HepG2 (cell line): ENCODE measurements around the gene SOX9. TPM values are rescaled to one million over a fixed set of nuclear protein-coding genes. Genes with fewer than 3 reads are reported as not detected.

Source experiments
- ARNTL ChIP-seq: sonication (generic); formaldehyde crosslinking; IDR thresholded peaks from 2 replicates; pipeline ENCODE4 v1.4.0; 2020; ENCODE audit warnings: mild to moderate bottlenecking, missing genetic modification reagents
- DMAP1 ChIP-seq: IDR thresholded peaks from 2 replicates; pipeline ENCODE4 v1.6.1; 2016
- GABPA ChIP-seq, 2 experiments: IDR thresholded peaks; 2 replicates each; pipeline ENCODE4 v1.6.1; 2011 to 2016; ENCODE audit warnings: low read depth in 2 of 2, low read length in 1 of 2, missing biosample characterization in 1 of 2, missing genetic modification characterization in 1 of 2
- GATAD2A ChIP-seq: IDR thresholded peaks from 2 replicates; pipeline ENCODE4 v1.6.1; 2016
- HDAC2 ChIP-seq: sonication (generic); formaldehyde crosslinking; IDR thresholded peaks from 2 replicates; pipeline ENCODE4 v1.4.0; 2020; ENCODE audit warnings: missing genetic modification reagents
- HMGA1 ChIP-seq: sonication (generic); formaldehyde crosslinking; conservative IDR thresholded peaks from 2 replicates; pipeline ENCODE4 v1.4.0; 2020; ENCODE audit warnings: missing genetic modification reagents
- JDP2 ChIP-seq: sonication (generic); formaldehyde crosslinking; IDR thresholded peaks from 2 replicates; pipeline ENCODE4 v1.8.1; 2022; ENCODE audit warnings: missing genetic modification reagents, borderline replicate concordance
- PHB2 ChIP-seq: fragments of 450-650 bp; IDR thresholded peaks from 2 replicates; pipeline ENCODE4 v1.6.1; 2018; ENCODE audit not compliant: partially characterized antibody
- PITX1 ChIP-seq: sonication (generic); formaldehyde crosslinking; IDR thresholded peaks from 2 replicates; pipeline ENCODE4 v1.5.1; 2020; ENCODE audit warnings: mild to moderate bottlenecking, missing genetic modification reagents
- POLR2AphosphoS5 ChIP-seq: IDR thresholded peaks from 2 replicates; pipeline ENCODE4 v1.6.1; 2012; ENCODE audit warnings: low read depth, low read length
- RARG ChIP-seq: sonication (generic); formaldehyde crosslinking; IDR thresholded peaks from 2 replicates; pipeline ENCODE4 v1.4.0; 2020; ENCODE audit warnings: low read depth, mild to moderate bottlenecking, missing genetic modification reagents
- YEATS4 ChIP-seq: sonication (generic); formaldehyde crosslinking; IDR thresholded peaks from 2 replicates; pipeline ENCODE4 v1.4.0; 2020; ENCODE audit warnings: missing genetic modification reagents, borderline replicate concordance
- ZFX ChIP-seq: sonication (generic); formaldehyde crosslinking; IDR thresholded peaks from 2 replicates; pipeline ENCODE4 v1.4.0; 2020; ENCODE audit warnings: mild to moderate bottlenecking, low read depth, missing genetic modification reagents, moderate library complexity
- ZKSCAN8 ChIP-seq: IDR thresholded peaks from 2 replicates; pipeline ENCODE4 v1.6.1; 2016; ENCODE audit warnings: borderline replicate concordance, missing genetic modification reagents, missing compliant biosample characterization
- ZNF501 ChIP-seq: sonication (generic); formaldehyde crosslinking; IDR thresholded peaks from 2 replicates; pipeline ENCODE4 v1.5.1; 2020; ENCODE audit warnings: mild to moderate bottlenecking, moderate library complexity, missing genetic modification reagents
- ZNF547 ChIP-seq: sonication (generic); formaldehyde crosslinking; IDR thresholded peaks from 2 replicates; pipeline ENCODE4 v1.5.1; 2020; ENCODE audit warnings: mild to moderate bottlenecking, missing genetic modification reagents
- ZNF766 ChIP-seq: sonication (generic); formaldehyde crosslinking; IDR thresholded peaks from 2 replicates; pipeline ENCODE4 v1.5.0; 2020; ENCODE audit warnings: missing genetic modification reagents, borderline replicate concordance
- ZNF850 ChIP-seq: sonication (generic); formaldehyde crosslinking; conservative IDR thresholded peaks from 2 replicates; pipeline ENCODE4 v1.9.0; 2021; ENCODE audit warnings: mild to moderate bottlenecking, missing genetic modification reagents
- ZSCAN31 ChIP-seq: sonication (generic); formaldehyde crosslinking; IDR thresholded peaks from 2 replicates; pipeline ENCODE4 v1.5.0; 2020; ENCODE audit warnings: low read depth, mild to moderate bottlenecking, missing genetic modification reagents
- polyA plus RNA-seq, 8 experiments: library from polyadenylated mRNA; depleted of rRNA in 3 of 8; stranded (reverse) in 7 of 8; unstranded in 1 of 8; fragments of >200 nt; fragmentation: Illumina TruSeq in 4 of 8; extraction: Trizol in 4 of 8; gene quantifications; 2 replicates each; pipeline versions ENCODE4 v1.2.1 to v1.2.3, GENCODE V29; 2011 to 2016; ENCODE audit warnings: low read depth in 4 of 8, missing spikeins in 1 of 8, mixed read lengths in 1 of 8; ENCODE audit not compliant: insufficient read depth in 1 of 8
- total RNA-seq, 5 experiments: library from RNA; depleted of rRNA; stranded (reverse); fragments of >200 nt; fragmentation: Illumina TruSeq; extraction: Trizol; gene quantifications; 2 replicates each; pipeline ENCODE4 v1.2.3, GENCODE V29; 2016; ENCODE audit warnings: low read depth in 1 of 5
- TF ChIP-seq, protein P1 (sequence below): sonication (generic); IDR thresholded peaks from 2 replicates; pipeline ENCODE4 v1.6.1; 2016; ENCODE audit warnings: low read depth, borderline replicate concordance
- TF ChIP-seq, protein P2 (sequence below): sonication (generic); formaldehyde crosslinking; IDR thresholded peaks from 2 replicates; pipeline ENCODE4 v1.4.0; 2020; ENCODE audit warnings: missing genetic modification reagents, borderline replicate concordance
- TF ChIP-seq, protein P3 (sequence below): sonication (generic); formaldehyde crosslinking; IDR thresholded peaks from 2 replicates; pipeline ENCODE4 v1.8.0; 2022; ENCODE audit warnings: missing genetic modification reagents, mild to moderate bottlenecking, inconsistent platforms, borderline replicate concordance
- TF ChIP-seq, protein P4 (sequence below): sonication (generic); formaldehyde crosslinking; IDR thresholded peaks from 2 replicates; pipeline ENCODE4 v1.9.0; 2021; ENCODE audit warnings: missing genetic modification reagents, borderline replicate concordance

The SOX9 gene
- total and polyA plus RNA-seq, 2 of the 13 experiments (the other 11 are each of a cell fraction or from before 2014, with no cell fraction given), result 16.1 to 27.6 TPM

DNA sequence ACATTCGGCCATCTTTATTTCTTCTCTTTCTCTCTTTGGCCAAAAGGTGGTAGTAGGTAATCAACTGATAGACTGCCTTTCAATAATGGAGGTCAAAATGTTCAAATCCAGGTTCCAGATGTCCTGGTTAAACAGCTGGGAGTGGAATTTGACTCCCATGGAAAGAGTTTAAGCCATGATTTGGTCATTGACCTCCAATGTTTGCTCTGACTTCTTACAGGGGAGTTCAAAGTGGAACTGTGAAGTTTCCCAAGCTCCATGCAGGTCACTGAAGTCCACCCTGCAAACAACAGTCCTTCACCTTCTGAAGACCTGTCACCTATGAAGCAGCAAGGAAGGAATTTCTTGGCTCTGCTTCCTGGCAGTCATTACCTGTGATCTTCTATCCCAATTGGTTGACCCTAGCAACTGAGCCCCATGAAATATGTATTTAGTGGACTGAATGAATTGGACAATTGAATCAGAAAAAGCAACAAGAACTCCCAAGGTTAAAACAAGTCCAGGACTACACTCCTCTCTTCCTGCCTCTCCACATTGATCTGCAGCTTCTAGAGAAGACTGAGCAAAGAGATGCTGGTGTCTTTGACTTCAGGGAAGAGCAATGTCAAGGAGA, 28.0 kb upstream of the SOX9 start (continued):
- TF ChIP-seq ZNF850 (CRISPR knock-in tag) (no peak), HMGA1 (CRISPR knock-in tag) (no peak), POLR2AphosphoS5 (no peak), ZFX (CRISPR knock-in tag) (no peak), HDAC2 (CRISPR knock-in tag) (peak; percentile 98), ZSCAN31 (CRISPR knock-in tag) (0 out of 2 replicates have a peak, but pooled peaks have one; percentile 59), ZNF501 (CRISPR knock-in tag) (no peak), YEATS4 (CRISPR knock-in tag) (peak; percentile 45; the same call in 1 of the 2 replicates), ZNF547 (CRISPR knock-in tag) (no peak), GATAD2A (CRISPR knock-in tag) (peak; percentile 96), DMAP1 (CRISPR knock-in tag) (no peak), RARG (CRISPR knock-in tag) (no peak), GABPA (IDR thresholded peaks at IDR 0.05; ENCODE audit: low read depth, low read length) (no peak), GABPA (CRISPR knock-in tag; IDR thresholded peaks at IDR 0.05; ENCODE audit: low read depth) (peak; percentile 61), ZKSCAN8 (CRISPR knock-in tag) (peak; percentile 93), PHB2 (no peak), ARNTL (CRISPR knock-in tag) (peak; percentile 67; the same call in 1 of the 2 replicates), PITX1 (CRISPR knock-in tag) (peak; percentile 97), JDP2 (CRISPR knock-in tag) (no peak), ZNF766 (peak; percentile 81; the same call in 1 of the 2 replicates)
- TF ChIP-seq, protein P1, sequence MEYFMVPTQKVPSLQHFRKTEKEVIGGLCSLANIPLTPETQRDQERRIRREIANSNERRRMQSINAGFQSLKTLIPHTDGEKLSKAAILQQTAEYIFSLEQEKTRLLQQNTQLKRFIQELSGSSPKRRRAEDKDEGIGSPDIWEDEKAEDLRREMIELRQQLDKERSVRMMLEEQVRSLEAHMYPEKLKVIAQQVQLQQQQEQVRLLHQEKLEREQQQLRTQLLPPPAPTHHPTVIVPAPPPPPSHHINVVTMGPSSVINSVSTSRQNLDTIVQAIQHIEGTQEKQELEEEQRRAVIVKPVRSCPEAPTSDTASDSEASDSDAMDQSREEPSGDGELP, result peak; percentile 99
- TF ChIP-seq, protein P2, sequence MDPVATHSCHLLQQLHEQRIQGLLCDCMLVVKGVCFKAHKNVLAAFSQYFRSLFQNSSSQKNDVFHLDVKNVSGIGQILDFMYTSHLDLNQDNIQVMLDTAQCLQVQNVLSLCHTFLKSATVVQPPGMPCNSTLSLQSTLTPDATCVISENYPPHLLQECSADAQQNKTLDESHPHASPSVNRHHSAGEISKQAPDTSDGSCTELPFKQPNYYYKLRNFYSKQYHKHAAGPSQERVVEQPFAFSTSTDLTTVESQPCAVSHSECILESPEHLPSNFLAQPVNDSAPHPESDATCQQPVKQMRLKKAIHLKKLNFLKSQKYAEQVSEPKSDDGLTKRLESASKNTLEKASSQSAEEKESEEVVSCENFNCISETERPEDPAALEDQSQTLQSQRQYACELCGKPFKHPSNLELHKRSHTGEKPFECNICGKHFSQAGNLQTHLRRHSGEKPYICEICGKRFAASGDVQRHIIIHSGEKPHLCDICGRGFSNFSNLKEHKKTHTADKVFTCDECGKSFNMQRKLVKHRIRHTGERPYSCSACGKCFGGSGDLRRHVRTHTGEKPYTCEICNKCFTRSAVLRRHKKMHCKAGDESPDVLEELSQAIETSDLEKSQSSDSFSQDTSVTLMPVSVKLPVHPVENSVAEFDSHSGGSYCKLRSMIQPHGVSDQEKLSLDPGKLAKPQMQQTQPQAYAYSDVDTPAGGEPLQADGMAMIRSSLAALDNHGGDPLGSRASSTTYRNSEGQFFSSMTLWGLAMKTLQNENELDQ, result no peak
- TF ChIP-seq, protein P3, sequence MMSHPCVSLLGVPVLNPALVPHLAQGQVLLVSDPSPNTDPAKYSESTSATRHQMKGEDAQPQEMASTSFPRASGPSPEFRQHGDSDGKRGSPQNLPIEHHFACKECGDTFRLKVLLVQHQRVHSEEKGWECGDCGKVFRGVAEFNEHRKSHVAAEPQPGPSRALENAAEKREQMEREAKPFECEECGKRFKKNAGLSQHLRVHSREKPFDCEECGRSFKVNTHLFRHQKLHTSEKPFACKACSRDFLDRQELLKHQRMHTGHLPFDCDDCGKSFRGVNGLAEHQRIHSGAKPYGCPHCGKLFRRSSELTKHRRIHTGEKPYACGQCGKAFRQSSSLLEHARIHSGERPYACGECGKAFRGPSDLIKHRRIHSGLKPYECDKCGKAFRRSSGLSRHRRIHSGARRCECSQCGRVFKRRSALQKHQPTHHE, result peak; percentile 86
- TF ChIP-seq, protein P4, sequence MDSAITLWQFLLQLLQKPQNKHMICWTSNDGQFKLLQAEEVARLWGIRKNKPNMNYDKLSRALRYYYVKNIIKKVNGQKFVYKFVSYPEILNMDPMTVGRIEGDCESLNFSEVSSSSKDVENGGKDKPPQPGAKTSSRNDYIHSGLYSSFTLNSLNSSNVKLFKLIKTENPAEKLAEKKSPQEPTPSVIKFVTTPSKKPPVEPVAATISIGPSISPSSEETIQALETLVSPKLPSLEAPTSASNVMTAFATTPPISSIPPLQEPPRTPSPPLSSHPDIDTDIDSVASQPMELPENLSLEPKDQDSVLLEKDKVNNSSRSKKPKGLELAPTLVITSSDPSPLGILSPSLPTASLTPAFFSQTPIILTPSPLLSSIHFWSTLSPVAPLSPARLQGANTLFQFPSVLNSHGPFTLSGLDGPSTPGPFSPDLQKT (CRISPR knock-in tag), result no peak
